Colonic mucosa (tissue), 4 donors: Measurements from ENCODE around the gene GATA2. TPM values are rescaled to one million over a fixed set of nuclear protein-coding genes. Genes with fewer than 3 reads are reported as not detected.

Experiments
- DNase-seq: peaks from one replicate; pipeline ENCODE4 v3.0.0-alpha.2; 2020
- H3K27ac ChIP-seq: fragments of 200-600 bp; one replicate; pipeline ENCODE4 v1.8.0; 2021
- H3K27me3 ChIP-seq: fragments of 200-600 bp; one replicate; pipeline ENCODE4 v1.8.0; 2021
- H3K36me3 ChIP-seq: fragments of 200-600 bp; one replicate; pipeline ENCODE4 v1.8.0; 2021
- H3K4me1 ChIP-seq: fragments of 200-600 bp; one replicate; pipeline ENCODE4 v1.8.0; 2021; ENCODE audit warnings: mild to moderate bottlenecking
- H3K4me3 ChIP-seq: fragments of 200-600 bp; one replicate; pipeline ENCODE4 v1.8.0; 2021
- H3K9ac ChIP-seq, 2 donors: one replicate each; pipeline ENCODE4 v1.7.0; 2013; ENCODE audit warnings: control low read depth in 2 of 2, low read depth in 2 of 2, low read length in 2 of 2
- H3K9me3 ChIP-seq: fragments of 200-600 bp; one replicate; pipeline ENCODE4 v1.8.0; 2021
- intact Hi-C: fragments of 100-400 bp; cut with DNase I; formaldehyde crosslinking; loops from one replicate; pipeline ENCODE4 v1.14.1; 2022
- total RNA-seq, 2 donors: library from RNA; stranded (reverse); fragmentation: NEBNext Ultra II Directional in 1 of 2; extraction: Animal tissue kit (Norgen Biotek cat#: 25700) in 1 of 2; gene quantifications; one replicate each; pipeline ENCODE4 v1.2.1, GENCODE V29; 2021
- TF ChIP-seq, protein P1 (sequence below): fragments of 200-600 bp; IDR thresholded peaks from one replicate; pipeline ENCODE4 v1.8.0; 2022; ENCODE audit warnings: antibody characterized with exemption, mild to moderate bottlenecking
- donor health status: healthy.
- donor health status: DM: no; HTN: no; CAD: no.
- donor health status: DM: no; HTN: no; CAD: no.

The GATA2 gene
- total RNA-seq, 2 donors from 2014 or later = 5.8 to 8.1 TPM

DNA sequence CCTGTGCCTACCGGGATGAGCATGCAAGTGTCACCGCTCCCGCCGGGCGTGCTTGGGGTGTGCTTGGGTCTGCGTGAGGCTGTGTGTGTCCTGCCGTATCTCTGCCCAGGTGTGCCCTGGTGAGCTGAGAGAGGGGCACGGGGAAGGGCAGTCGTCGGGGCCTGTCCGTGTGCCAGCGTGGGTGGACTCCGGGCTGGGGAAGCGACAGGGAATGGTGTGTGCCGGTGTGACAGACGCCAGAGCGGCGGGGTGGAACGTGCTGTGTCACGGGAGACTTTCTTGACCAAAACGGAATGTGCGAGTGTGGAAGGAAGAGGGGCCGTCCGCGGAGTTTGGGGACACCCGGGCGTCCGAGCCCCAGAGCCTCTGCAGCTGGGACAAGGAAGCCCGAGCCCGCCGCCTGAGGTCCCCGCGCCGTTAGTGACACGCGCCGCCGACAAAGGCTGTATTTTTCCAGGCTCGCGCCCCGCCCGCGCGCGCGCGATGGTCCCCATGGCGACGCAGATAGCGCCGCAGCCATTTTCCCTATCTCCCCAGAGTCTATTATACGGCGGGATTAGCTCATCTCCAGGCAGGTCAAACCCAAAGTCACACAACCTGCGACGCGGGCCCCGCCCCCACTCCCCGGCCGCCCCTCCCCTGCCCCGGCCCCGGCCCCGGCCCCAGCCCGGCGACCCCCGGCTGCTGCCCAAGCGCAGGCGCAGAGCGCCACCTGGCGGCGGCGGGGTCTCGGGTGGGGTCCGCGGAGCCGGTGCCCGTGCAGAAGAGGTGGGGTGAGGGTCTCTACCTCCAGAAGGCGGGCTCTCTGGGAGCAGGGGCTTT, 4.5 kb upstream of the GATA2 start:
- Histone ChIP-seq H3K27me3 (peaks cover 47% of the 10 kb centered on the region), H3K27ac (no peak overlapping the region), H3K4me1 (peaks cover 13% of the 10 kb centered on the region), H3K9me3 (no peaks in the 10 kb centered on the region), H3K4me3 (peak overlapping the region; percentile 35), H3K9ac (no peak overlapping the region), H3K36me3 (no peaks in the 10 kb centered on the region)
- intact Hi-C loops = loop anchor here (5.0 to 10.0 kb wide), 3 partner anchors 75 to 400 kb away; no protein-coding TSS in a partner anchor
- TF ChIP-seq, protein P1, sequence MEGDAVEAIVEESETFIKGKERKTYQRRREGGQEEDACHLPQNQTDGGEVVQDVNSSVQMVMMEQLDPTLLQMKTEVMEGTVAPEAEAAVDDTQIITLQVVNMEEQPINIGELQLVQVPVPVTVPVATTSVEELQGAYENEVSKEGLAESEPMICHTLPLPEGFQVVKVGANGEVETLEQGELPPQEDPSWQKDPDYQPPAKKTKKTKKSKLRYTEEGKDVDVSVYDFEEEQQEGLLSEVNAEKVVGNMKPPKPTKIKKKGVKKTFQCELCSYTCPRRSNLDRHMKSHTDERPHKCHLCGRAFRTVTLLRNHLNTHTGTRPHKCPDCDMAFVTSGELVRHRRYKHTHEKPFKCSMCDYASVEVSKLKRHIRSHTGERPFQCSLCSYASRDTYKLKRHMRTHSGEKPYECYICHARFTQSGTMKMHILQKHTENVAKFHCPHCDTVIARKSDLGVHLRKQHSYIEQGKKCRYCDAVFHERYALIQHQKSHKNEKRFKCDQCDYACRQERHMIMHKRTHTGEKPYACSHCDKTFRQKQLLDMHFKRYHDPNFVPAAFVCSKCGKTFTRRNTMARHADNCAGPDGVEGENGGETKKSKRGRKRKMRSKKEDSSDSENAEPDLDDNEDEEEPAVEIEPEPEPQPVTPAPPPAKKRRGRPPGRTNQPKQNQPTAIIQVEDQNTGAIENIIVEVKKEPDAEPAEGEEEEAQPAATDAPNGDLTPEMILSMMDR = peak; percentile 55
- peak; percentile 73 for DNase-seq

DNA sequence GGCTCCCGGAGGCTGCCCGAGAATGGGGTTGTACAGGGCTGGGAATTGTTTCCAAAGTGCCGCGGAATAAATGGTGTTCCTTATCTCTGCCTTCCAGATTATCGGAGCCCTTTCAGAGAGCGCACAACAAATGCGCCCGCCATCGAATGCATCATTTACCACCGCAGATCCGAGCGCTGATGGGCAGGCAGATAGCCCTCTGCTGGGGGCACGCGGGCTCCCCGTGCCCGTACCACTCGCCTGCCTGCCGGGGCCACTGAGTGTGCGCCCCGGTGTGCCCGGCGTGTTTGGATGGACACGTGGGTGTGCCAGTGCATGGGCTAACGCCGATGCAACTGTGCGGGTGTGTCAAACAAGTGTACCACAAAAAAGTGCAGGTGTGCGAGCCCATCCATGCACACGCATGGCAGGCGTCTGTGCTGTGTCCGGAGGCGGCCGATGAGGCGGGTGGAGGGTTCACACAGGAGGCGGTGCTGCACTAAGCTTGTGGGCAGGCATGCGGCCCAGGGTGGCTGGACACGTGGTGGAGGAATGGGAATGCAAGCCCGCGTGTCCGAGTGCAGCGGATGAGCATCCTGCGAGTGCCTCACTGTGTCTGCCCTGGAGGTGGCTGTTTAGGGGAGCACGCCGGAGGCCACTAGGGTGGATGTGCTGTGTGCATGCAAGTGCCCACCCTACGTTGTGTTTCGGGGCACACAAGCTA, 3.8 kb upstream of the GATA2 start:
- Histone ChIP-seq H3K27me3 (peaks cover 55% of the 10 kb centered on the region), H3K4me1 (peaks cover 15% of the 10 kb centered on the region), H3K27ac (no peak overlapping the region), H3K9me3 (no peaks in the 10 kb centered on the region), H3K9ac (no peak overlapping the region), H3K36me3 (no peaks in the 10 kb centered on the region), H3K4me3 (no peak overlapping the region)
- DNase-seq = peak; percentile 27
- TF ChIP-seq, protein P1 = no peak
- intact Hi-C loops = loop anchor here (5.0 to 10.0 kb wide), 3 partner anchors 74 to 399 kb away; no protein-coding TSS in a partner anchor

DNA sequence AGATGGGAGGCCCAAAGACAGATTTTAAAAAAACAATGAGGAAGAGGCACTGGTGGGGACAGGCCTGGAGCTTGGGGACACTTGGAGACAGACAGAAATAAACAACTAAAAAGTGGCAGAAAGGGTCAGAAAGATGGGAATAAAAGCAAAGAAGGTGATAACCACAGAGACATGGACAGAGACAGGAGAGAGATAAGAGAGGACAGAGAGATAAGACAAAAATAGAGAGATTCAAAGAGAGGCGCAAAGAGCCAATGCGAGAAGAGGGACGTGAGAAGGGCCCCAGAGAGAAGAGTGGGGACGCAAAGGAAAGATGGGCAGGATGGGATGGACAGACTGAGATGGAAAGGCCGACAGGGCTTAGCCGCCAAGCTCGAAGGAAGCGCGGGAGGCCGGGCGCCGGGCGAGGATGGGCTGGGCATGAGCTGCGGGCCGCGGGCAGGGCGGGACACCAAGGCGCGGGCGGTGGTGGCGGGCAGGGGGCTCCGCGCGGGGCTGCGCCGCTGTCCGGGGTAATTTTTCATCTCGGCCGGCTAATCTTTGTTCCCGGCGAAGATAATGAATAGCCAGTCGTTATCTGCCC, 3.1 kb upstream of the GATA2 start:
- no peak for DNase-seq
- Histone ChIP-seq H3K9me3 (no peaks in the 10 kb centered on the region), H3K36me3 (no peaks in the 10 kb centered on the region), H3K27ac (no peak overlapping the region), H3K4me3 (no peak overlapping the region), H3K4me1 (peaks cover 15% of the 10 kb centered on the region), H3K27me3 (peaks cover 61% of the 10 kb centered on the region), H3K9ac (no peak overlapping the region)
- intact Hi-C loops = loop anchor here (5.0 to 10.0 kb wide), 3 partner anchors 74 to 399 kb away; no protein-coding TSS in a partner anchor
- TF ChIP-seq, protein P1 = no peak

DNA sequence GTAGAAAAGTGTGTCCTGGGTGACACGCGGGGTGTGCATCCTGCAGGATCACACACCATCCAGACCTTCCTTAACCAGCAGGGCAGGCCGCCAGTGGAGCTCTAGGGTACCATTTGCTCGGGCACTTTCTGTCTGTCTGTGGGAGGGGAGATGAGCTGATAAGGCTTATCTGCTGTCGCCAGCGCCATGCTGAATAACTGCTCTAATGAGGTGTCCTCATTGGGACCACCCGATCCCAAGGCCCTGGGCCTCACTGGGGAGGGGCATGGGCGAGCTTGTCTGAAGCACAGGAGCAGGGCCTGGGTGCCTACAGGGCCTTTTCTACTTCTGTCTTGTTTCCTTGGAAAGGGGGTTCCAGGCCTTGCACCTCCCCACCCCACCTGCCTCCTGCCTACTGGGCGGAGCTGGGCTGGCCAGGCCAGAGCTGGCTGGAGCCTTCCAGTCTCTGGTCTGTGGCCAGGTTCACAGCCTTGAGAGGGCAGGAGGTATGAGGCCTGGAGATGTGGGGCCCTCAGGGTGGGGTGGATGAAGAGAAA, 2.5 kb upstream of the GATA2 start:
- intact Hi-C loops = loop anchor here (5.0 to 10.0 kb wide), 3 partner anchors 73 to 398 kb away; no protein-coding TSS in a partner anchor
- no peaks in the 10 kb centered on the region for H3K36me3 ChIP-seq
- no peak for DNase-seq
- H3K4me1 ChIP-seq = peaks cover 17% of the 10 kb centered on the region
- peaks cover 67% of the 10 kb centered on the region for H3K27me3 ChIP-seq
- H3K4me3 ChIP-seq = no peak overlapping the region
- TF ChIP-seq, protein P1 = no peak
- no peak overlapping the region for H3K9ac ChIP-seq
- H3K27ac ChIP-seq = no peak overlapping the region
- H3K9me3 ChIP-seq = no peaks in the 10 kb centered on the region

DNA sequence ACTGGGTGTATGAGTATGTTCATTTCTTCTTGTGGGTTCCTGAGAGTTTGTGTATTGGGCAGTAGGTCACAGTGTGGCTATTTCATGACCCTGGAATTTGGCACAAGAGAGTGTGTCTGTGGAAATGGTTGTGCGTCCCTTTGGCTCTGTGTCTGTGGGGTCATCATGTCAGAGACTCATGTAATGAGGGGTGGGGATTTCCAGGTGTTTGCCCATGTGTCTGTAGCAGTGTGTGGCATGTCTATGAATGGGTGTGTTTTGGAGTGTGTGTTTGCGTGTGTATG, 1.3 kb upstream of the GATA2 start:
- DNase-seq = no peak
- H3K9me3 ChIP-seq = no peaks in the 10 kb centered on the region
- no peaks in the 10 kb centered on the region for H3K36me3 ChIP-seq
- peaks cover 27% of the 10 kb centered on the region for H3K4me1 ChIP-seq
- H3K27ac ChIP-seq = no peak overlapping the region
- H3K27me3 ChIP-seq = peaks cover 79% of the 10 kb centered on the region
- TF ChIP-seq, protein P1 = no peak
- intact Hi-C loops = loop anchor here (10.0 kb wide), 1 partner anchor 330 kb away; no protein-coding TSS in a partner anchor
- no peak overlapping the region for H3K9ac ChIP-seq
- H3K4me3 ChIP-seq = no peak overlapping the region
